ENCODE measurements around the gene PAEP.

Gene PAEP

DNA sequence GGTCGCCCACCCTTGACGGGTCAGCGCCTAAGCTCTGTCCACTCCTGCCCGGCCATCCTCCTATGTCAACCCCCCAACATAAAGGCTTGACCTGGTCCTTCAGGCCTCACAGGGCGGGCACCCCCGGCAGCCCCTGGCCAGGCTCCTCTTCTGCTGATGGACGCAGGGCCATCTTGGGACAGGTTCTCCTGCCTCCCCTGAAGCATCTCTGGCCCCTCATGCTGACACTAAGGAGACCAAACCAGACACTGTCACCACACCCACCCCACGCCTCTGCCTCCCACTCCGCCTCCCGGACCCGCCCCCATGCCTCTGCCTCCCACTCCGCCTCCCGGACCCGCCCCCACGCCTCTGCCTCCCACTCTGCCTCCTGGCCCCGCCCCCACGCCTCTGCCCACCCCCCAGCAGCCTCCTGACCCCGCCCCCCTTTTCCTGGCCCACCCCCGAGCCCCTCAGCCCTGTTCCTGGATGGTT, 8.8 kb upstream of the PAEP start:
- no peak overlapping the region for H2AFZ ChIP-seq (ENCODE audit: low read depth, low read length, severe bottlenecking)
- no peaks in the 10 kb centered on the region for H4K20me1 ChIP-seq (ENCODE audit: low read depth, low read length)
- no peaks in the 10 kb centered on the region for H3K9me2 ChIP-seq (replicated peaks; ENCODE audit: insufficient read depth, low read length)
- H3K4me3 ChIP-seq (ENCODE audit: insufficient read depth, low read length, poor library complexity, severe bottlenecking): no peak overlapping the region
- H3K36me3 ChIP-seq (ENCODE audit: low read length): no peaks in the 10 kb centered on the region
- no peak overlapping the region for H3K4me2 ChIP-seq (ENCODE audit: low read depth, low read length, poor library complexity, severe bottlenecking)
- H3K9ac ChIP-seq (ENCODE audit: low read length): no peak overlapping the region
- TF ChIP-seq, protein P1, sequence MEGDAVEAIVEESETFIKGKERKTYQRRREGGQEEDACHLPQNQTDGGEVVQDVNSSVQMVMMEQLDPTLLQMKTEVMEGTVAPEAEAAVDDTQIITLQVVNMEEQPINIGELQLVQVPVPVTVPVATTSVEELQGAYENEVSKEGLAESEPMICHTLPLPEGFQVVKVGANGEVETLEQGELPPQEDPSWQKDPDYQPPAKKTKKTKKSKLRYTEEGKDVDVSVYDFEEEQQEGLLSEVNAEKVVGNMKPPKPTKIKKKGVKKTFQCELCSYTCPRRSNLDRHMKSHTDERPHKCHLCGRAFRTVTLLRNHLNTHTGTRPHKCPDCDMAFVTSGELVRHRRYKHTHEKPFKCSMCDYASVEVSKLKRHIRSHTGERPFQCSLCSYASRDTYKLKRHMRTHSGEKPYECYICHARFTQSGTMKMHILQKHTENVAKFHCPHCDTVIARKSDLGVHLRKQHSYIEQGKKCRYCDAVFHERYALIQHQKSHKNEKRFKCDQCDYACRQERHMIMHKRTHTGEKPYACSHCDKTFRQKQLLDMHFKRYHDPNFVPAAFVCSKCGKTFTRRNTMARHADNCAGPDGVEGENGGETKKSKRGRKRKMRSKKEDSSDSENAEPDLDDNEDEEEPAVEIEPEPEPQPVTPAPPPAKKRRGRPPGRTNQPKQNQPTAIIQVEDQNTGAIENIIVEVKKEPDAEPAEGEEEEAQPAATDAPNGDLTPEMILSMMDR (IDR thresholded peaks at IDR 0.05; ENCODE audit: insufficient read depth, low read length, poor library complexity, severe bottlenecking): no peak
- TF ChIP-seq EZH2phosphoT487 (conservative IDR thresholded peaks at IDR 0.05; ENCODE audit: low read length): no peak
- H3K27me3 ChIP-seq (ENCODE audit: low read length): no peaks in the 10 kb centered on the region
- H3K27ac ChIP-seq (ENCODE audit: low read depth, low read length): no peak overlapping the region
- no peaks in the 10 kb centered on the region for H3F3A ChIP-seq (ENCODE audit: insufficient read depth)
- H3K79me2 ChIP-seq (ENCODE audit: insufficient read depth, low read length): no peaks in the 10 kb centered on the region
- H3K9me3 ChIP-seq (ENCODE audit: insufficient read depth, low read length): no peaks in the 10 kb centered on the region

DNA sequence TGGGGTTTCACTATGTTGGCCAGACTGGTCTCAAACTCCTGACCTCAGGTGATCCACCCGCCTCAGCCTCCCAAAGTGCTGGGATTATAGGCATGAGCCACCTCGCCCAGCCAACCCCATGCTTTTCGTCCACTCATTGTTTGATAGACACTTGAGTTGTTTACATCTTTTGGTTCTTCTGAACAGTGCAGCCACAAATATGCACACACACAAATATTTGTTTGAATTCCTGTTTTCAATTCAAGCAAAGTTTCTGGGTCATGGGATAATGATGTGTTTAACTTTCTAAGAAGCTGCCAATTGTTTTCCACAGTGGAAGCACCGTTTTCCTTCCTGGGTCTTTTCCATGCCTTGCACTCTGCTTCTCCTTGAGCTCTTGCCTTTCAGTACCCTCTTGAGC, 6.8 kb upstream of the PAEP start:
- TF ChIP-seq, protein P1 (IDR thresholded peaks at IDR 0.05; ENCODE audit: insufficient read depth, low read length, poor library complexity, severe bottlenecking): no peak
- no peak for TF ChIP-seq EZH2phosphoT487 (conservative IDR thresholded peaks at IDR 0.05; ENCODE audit: low read length)
- H3K4me2 ChIP-seq (ENCODE audit: low read depth, low read length, poor library complexity, severe bottlenecking): no peak overlapping the region
- H3K27me3 ChIP-seq (ENCODE audit: low read length): no peaks in the 10 kb centered on the region
- no peaks in the 10 kb centered on the region for H3K9me2 ChIP-seq (replicated peaks; ENCODE audit: insufficient read depth, low read length)
- H3K9ac ChIP-seq (ENCODE audit: low read length): no peak overlapping the region
- H3F3A ChIP-seq (ENCODE audit: insufficient read depth): no peaks in the 10 kb centered on the region
- H2AFZ ChIP-seq (ENCODE audit: low read depth, low read length, severe bottlenecking): no peak overlapping the region
- H3K9me3 ChIP-seq (ENCODE audit: insufficient read depth, low read length): no peaks in the 10 kb centered on the region
- no peak overlapping the region for H3K27ac ChIP-seq (ENCODE audit: low read depth, low read length)
- H3K4me3 ChIP-seq (ENCODE audit: insufficient read depth, low read length, poor library complexity, severe bottlenecking): no peak overlapping the region
- H3K36me3 ChIP-seq (ENCODE audit: low read length): no peaks in the 10 kb centered on the region
- no peaks in the 10 kb centered on the region for H4K20me1 ChIP-seq (ENCODE audit: low read depth, low read length)
- no peaks in the 10 kb centered on the region for H3K79me2 ChIP-seq (ENCODE audit: insufficient read depth, low read length)

DNA sequence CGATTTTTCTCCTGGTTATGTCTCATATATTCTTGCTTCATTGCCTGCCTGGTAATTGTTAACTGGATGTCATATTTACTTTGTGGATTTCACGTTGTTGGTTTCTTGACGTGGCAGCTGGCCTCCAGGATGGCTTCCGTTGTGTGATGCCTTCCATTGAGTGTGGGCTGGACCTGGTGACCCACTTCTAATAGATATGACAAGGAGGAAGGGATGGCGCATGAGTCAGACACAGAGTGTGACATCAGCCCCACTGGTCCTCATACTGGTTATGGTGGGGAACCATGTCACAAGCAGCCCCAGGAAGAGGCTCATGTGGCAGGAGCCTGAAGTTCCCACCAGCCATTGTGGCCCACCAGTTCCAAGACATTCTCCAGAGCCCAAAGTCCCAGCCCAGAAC, 6.4 kb upstream of the PAEP start:
- no peaks in the 10 kb centered on the region for H3K9me2 ChIP-seq (replicated peaks; ENCODE audit: insufficient read depth, low read length)
- TF ChIP-seq, protein P1 (IDR thresholded peaks at IDR 0.05; ENCODE audit: insufficient read depth, low read length, poor library complexity, severe bottlenecking): no peak
- TF ChIP-seq EZH2phosphoT487 (conservative IDR thresholded peaks at IDR 0.05; ENCODE audit: low read length): no peak
- no peaks in the 10 kb centered on the region for H3K9me3 ChIP-seq (ENCODE audit: insufficient read depth, low read length)
- no peak overlapping the region for H3K4me2 ChIP-seq (ENCODE audit: low read depth, low read length, poor library complexity, severe bottlenecking)
- no peaks in the 10 kb centered on the region for H3K79me2 ChIP-seq (ENCODE audit: insufficient read depth, low read length)
- no peaks in the 10 kb centered on the region for H3K27me3 ChIP-seq (ENCODE audit: low read length)
- no peak overlapping the region for H3K27ac ChIP-seq (ENCODE audit: low read depth, low read length)
- no peaks in the 10 kb centered on the region for H3K36me3 ChIP-seq (ENCODE audit: low read length)
- H4K20me1 ChIP-seq (ENCODE audit: low read depth, low read length): no peaks in the 10 kb centered on the region
- no peak overlapping the region for H2AFZ ChIP-seq (ENCODE audit: low read depth, low read length, severe bottlenecking)
- no peak overlapping the region for H3K9ac ChIP-seq (ENCODE audit: low read length)
- no peaks in the 10 kb centered on the region for H3F3A ChIP-seq (ENCODE audit: insufficient read depth)
- H3K4me3 ChIP-seq (ENCODE audit: insufficient read depth, low read length, poor library complexity, severe bottlenecking): no peak overlapping the region

Data from SU-DHL-6 (cell line).